Spleen (tissue), 7 donors: Measurements from ENCODE around the gene ARL11.

Source experiments
- POLR2A ChIP-seq, 3 donors: fragments of 450-650 bp; IDR thresholded peaks; one replicate each; pipeline ENCODE4 v1.5.1; 2017; ENCODE audit warnings: antibody characterized with exemption in 3 of 3, mild to moderate bottlenecking in 1 of 3
- TF ChIP-seq, protein P1 (sequence below), 11 experiments: fragments of 200-600 bp in 7 of 11; fragments of 450-650 bp in 4 of 11; sonication (generic) in 4 of 11; IDR thresholded peaks in 8 of 11; conservative IDR thresholded peaks in 3 of 11; 1 replicate in 7 of 11; 2 replicates in 4 of 11; pipeline versions ENCODE4 v1.4.0 to v1.8.0; 2016 to 2021; ENCODE audit warnings: antibody characterized with exemption in 11 of 11, inconsistent platforms in 4 of 11, mild to moderate bottlenecking in 1 of 11
- donor health status: DM: no; HTN: no; CAD: no; lungs with moderate emphysema.
- donor health status: DM: no; HTN: no; CAD: no.
- donor health status: DM: no; HTN: no; CAD: no.

DNA sequence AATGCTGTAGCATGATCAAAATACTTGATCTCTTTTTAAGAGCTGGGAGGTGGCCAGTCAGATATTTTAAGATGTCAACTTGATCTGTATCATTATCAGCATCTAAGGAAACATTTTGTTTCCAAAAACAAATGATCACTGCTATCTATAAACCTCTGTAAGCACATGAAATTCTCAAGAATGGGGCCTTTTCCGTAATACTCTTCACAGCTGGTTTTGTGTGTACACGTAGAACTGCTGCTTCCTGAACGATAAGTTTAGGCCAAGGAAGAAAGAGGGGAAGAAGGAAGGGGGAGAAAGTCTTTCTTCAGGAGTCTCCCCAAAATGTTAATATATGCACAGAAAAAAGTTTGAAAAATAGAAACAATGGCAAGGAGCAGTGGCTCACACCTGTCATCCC is 25.7 kb downstream of the ARL11 start:
- TF ChIP-seq, protein P1, sequence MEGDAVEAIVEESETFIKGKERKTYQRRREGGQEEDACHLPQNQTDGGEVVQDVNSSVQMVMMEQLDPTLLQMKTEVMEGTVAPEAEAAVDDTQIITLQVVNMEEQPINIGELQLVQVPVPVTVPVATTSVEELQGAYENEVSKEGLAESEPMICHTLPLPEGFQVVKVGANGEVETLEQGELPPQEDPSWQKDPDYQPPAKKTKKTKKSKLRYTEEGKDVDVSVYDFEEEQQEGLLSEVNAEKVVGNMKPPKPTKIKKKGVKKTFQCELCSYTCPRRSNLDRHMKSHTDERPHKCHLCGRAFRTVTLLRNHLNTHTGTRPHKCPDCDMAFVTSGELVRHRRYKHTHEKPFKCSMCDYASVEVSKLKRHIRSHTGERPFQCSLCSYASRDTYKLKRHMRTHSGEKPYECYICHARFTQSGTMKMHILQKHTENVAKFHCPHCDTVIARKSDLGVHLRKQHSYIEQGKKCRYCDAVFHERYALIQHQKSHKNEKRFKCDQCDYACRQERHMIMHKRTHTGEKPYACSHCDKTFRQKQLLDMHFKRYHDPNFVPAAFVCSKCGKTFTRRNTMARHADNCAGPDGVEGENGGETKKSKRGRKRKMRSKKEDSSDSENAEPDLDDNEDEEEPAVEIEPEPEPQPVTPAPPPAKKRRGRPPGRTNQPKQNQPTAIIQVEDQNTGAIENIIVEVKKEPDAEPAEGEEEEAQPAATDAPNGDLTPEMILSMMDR (IDR thresholded peaks at IDR 0.05 in 8 of 11, conservative IDR thresholded peaks at IDR 0.05 in 3 of 11): no peak
- no peak for TF ChIP-seq POLR2A (IDR thresholded peaks at IDR 0.05)
